SIG-M5 treated with dmso at 0.1 percent for 504 hours (cell line): Measurements from ENCODE around the gene OR10K2.

ENCODE experiments used
- DNase-seq: peaks from one replicate; lab custom pipeline; 2025; ENCODE audit not compliant: unreplicated experiment; lab: John Stamatoyannopoulos, UW

OR10K2 gene

GRCh38 chr1:158371188-158371953 is 54.7 kb downstream of the OR10K2 start:
- no peak for DNase-seq
